ENCODE data around the gene PI4KA.

Gene PI4KA

GRCh38 chr22:20746431-20747189 lies 112.0 kb downstream of the PI4KA start:
- TF ChIP-seq CTCF (IDR thresholded peaks at IDR 0.05; ENCODE audit: extremely low read depth, insufficient read depth, missing control alignments): no peak
- in situ Hi-C loops (cut with MboI; ENCODE audit: low pct_unique_long_range_greater_than_20kb, low sequenced_read_pairs, unreplicated experiment): no loop called here
- DNase-seq (ENCODE audit: low spot score): no peak

GRCh38 chr22:20745119-20745518 lies 113.5 kb downstream of the PI4KA start:
- DNase-seq (ENCODE audit: low spot score): no peak
- no peak for TF ChIP-seq CTCF (IDR thresholded peaks at IDR 0.05; ENCODE audit: extremely low read depth, insufficient read depth, missing control alignments)
- in situ Hi-C loops (cut with MboI; ENCODE audit: low pct_unique_long_range_greater_than_20kb, low sequenced_read_pairs, unreplicated experiment): no loop called here

- DNase-seq (ENCODE audit: low spot score): no peak
- TF ChIP-seq CTCF (IDR thresholded peaks at IDR 0.05; ENCODE audit: extremely low read depth, insufficient read depth, missing control alignments): no peak
- in situ Hi-C loops (cut with MboI; ENCODE audit: low pct_unique_long_range_greater_than_20kb, low sequenced_read_pairs, unreplicated experiment): no loop called here
Measured at GRCh38 chr22:20744456-20744855, 114.2 kb downstream of the PI4KA start.

GRCh38 chr22:20742764-20743163 lies 115.8 kb downstream of the PI4KA start:
- in situ Hi-C loops (cut with MboI; ENCODE audit: low pct_unique_long_range_greater_than_20kb, low sequenced_read_pairs, unreplicated experiment): no loop called here
- no peak for TF ChIP-seq CTCF (IDR thresholded peaks at IDR 0.05; ENCODE audit: extremely low read depth, insufficient read depth, missing control alignments)
- no peak for DNase-seq (ENCODE audit: low spot score)

GRCh38 chr22:20741634-20742581 lies 116.7 kb downstream of the PI4KA start:
- in situ Hi-C loops (cut with MboI; ENCODE audit: low pct_unique_long_range_greater_than_20kb, low sequenced_read_pairs, unreplicated experiment): no loop called here
- DNase-seq (ENCODE audit: low spot score): peak; percentile 67
- peak; percentile 70 for TF ChIP-seq CTCF (IDR thresholded peaks at IDR 0.05; ENCODE audit: extremely low read depth, insufficient read depth, missing control alignments)

GRCh38 chr22:20741008-20741633 lies 117.5 kb downstream of the PI4KA start:
- in situ Hi-C loops (cut with MboI; ENCODE audit: low pct_unique_long_range_greater_than_20kb, low sequenced_read_pairs, unreplicated experiment): no loop called here

More at GRCh38 chr22:20741008-20741633, 117.5 kb downstream of the PI4KA start:
- no peak for DNase-seq (ENCODE audit: low spot score)
- no peak for TF ChIP-seq CTCF (IDR thresholded peaks at IDR 0.05; ENCODE audit: extremely low read depth, insufficient read depth, missing control alignments)

All from GM13977 (cell line).